Uterus (tissue), 4 donors: ENCODE measurements around the gene BACH1. TPM values are rescaled to one million over a fixed set of nuclear protein-coding genes. Genes with fewer than 3 reads are reported as not detected.

Source experiments
- DNase-seq, 2 donors: peaks; one replicate each; pipeline ENCODE4 v3.0.0-alpha.2; 2019 to 2020
- H3K27ac ChIP-seq, 2 donors: fragments of 200-600 bp; sonication (generic); 1 replicate in 1 of 2; 2 replicates in 1 of 2; pipeline ENCODE4 v1.5.1; 2016 to 2018
- H3K27me3 ChIP-seq, 2 donors: fragments of 200-600 bp; sonication (generic); one replicate each; pipeline ENCODE4 v1.5.1; 2018 to 2019; ENCODE audit warnings: control low read depth in 1 of 2
- H3K36me3 ChIP-seq, 2 donors: fragments of 200-600 bp; sonication (generic); one replicate each; pipeline ENCODE4 v1.5.1; 2019; ENCODE audit warnings: control low read depth in 1 of 2
- H3K4me1 ChIP-seq, 2 donors: fragments of 200-600 bp; sonication (generic); one replicate each; pipeline ENCODE4 v1.5.1; 2018 to 2019; ENCODE audit warnings: control low read depth in 1 of 2
- H3K4me3 ChIP-seq, 2 donors: fragments of 200-600 bp; sonication (generic); 1 replicate in 1 of 2; 2 replicates in 1 of 2; pipeline ENCODE4 v1.5.1; 2018 to 2019; ENCODE audit warnings: mild to moderate bottlenecking in 1 of 2
- H3K9me3 ChIP-seq, 2 donors: fragments of 200-600 bp; sonication (generic); one replicate each; pipeline ENCODE4 v1.5.1; 2019; ENCODE audit warnings: control low read depth in 1 of 2
- CTCF ChIP-seq, 4 experiments: fragments of 200-600 bp in 2 of 4; fragments of 450-650 bp in 2 of 4; sonication (generic) in 2 of 4; IDR thresholded peaks; one replicate each; pipeline ENCODE4 v1.5.1; 2016 to 2019; ENCODE audit warnings: antibody characterized with exemption in 4 of 4, mild to moderate bottlenecking in 2 of 4, moderate library complexity in 1 of 4
- POLR2A ChIP-seq, 2 donors: fragments of 450-650 bp; IDR thresholded peaks; one replicate each; pipeline ENCODE4 v1.6.1; 2016; ENCODE audit warnings: antibody characterized with exemption in 2 of 2, mild to moderate bottlenecking in 1 of 2, moderate library complexity in 1 of 2
- intact Hi-C: fragments of 100-400 bp; cut with DNase I; formaldehyde crosslinking; loops from one replicate; pipeline ENCODE4 v1.15.1; 2023; ENCODE audit warnings: low total_unique reads
- total RNA-seq, 4 donors: library from RNA; depleted of rRNA in 3 of 4; stranded (reverse); fragments of >200 nt in 3 of 4; gene quantifications; one replicate each; pipeline versions ENCODE4 v1.1.0 to v1.2.4, GENCODE V29; 2014 to 2023
- donor health status: DM: yes; HTN: yes; CAD: no.

BACH1 gene
- total RNA-seq, 4 donors from 2014 or later, result 52.9 to 107 (median 79.1) TPM

DNA sequence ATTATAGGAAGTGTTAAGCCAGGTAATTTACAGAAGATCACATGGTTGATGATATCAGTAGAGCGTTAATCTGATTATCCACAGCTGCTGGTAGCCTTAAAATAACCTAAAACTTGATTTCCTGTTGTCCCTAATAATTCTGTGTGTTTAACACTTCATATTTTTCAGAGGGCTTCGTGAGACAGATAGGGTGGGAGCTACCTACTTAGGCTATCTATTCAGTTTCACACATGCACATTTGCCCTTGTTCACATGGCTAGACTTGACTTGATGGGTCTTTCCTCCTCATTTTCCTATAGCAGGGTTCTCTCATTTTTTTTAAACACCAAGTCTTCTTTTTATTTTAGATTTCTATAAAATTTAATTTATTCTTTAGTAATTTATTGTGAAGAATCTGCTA, 11.0 kb downstream of the BACH1 start:
- no peaks in the 10 kb centered on the region for H3K27me3 ChIP-seq

GRCh38 chr21:29311802-29312201, 13.1 kb downstream of the BACH1 start:
- intact Hi-C loops, result no loop called here
- Histone ChIP-seq H3K36me3 (no peaks in the 10 kb centered on the region), H3K27ac (no peak overlapping the region), H3K27me3 (no peaks in the 10 kb centered on the region), H3K4me3 (no peak overlapping the region), H3K9me3 (no peaks in the 10 kb centered on the region), H3K4me1 (peaks cover 0 to 5% of the 10 kb centered on the region in 2 donors)
- DNase-seq, result no peak
- TF ChIP-seq POLR2A (IDR thresholded peaks at IDR 0.05), result no peak
- TF ChIP-seq CTCF (IDR thresholded peaks at IDR 0.05), result no peak

More for the DNA sequence above, 11.0 kb downstream of the BACH1 start:
- TF ChIP-seq CTCF (IDR thresholded peaks at IDR 0.05) (no peak), POLR2A (IDR thresholded peaks at IDR 0.05) (no peak)
- no peaks in the 10 kb centered on the region for H3K9me3 ChIP-seq
- DNase-seq, result no peak
- H3K4me3 ChIP-seq, result no peak overlapping the region
- intact Hi-C loops, result no loop called here
- no peak overlapping the region for H3K27ac ChIP-seq
- H3K36me3 ChIP-seq, result no peaks in the 10 kb centered on the region
- H3K4me1 ChIP-seq, result peaks cover 0 to 8% of the 10 kb centered on the region in 2 donors

DNA sequence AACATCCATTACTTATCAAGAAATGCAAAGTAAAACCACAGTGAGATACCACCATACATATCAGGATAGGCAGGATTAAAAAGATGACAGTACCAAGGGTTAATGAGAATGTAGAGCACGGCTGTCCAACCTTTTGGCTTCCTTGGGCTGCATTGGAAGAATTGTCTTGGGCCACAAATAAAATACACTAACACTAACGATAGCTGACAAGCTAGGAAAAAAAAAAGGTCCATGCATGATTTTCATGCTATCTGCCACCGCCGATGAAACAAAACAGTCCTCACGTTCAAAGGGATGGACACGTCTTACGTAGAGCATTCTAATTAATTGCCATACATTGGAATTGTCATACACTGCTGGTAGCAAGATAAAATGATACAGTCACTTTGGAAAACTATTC, 14.3 kb downstream of the BACH1 start:
- H3K27me3 ChIP-seq, result no peaks in the 10 kb centered on the region
- no peak for DNase-seq
- TF ChIP-seq CTCF (IDR thresholded peaks at IDR 0.05) (no peak), POLR2A (IDR thresholded peaks at IDR 0.05) (no peak)
- intact Hi-C loops, result no loop called here
- no peaks in the 10 kb centered on the region for H3K9me3 ChIP-seq
- H3K27ac ChIP-seq, result no peak overlapping the region
- H3K4me1 ChIP-seq, result peaks cover 0 to 5% of the 10 kb centered on the region in 2 donors
- no peaks in the 10 kb centered on the region for H3K36me3 ChIP-seq
- H3K4me3 ChIP-seq, result no peak overlapping the region

- Histone ChIP-seq H3K4me1 (peaks cover 0 to 5% of the 10 kb centered on the region in 2 donors), H3K4me3 (no peak overlapping the region), H3K9me3 (no peaks in the 10 kb centered on the region), H3K36me3 (no peaks in the 10 kb centered on the region), H3K27me3 (no peaks in the 10 kb centered on the region), H3K27ac (no peak overlapping the region)
- no peak for DNase-seq
- intact Hi-C loops, result no loop called here
- TF ChIP-seq POLR2A (IDR thresholded peaks at IDR 0.05) (no peak), CTCF (IDR thresholded peaks at IDR 0.05) (no peak)
Measured at GRCh38 chr21:29313662-29314408, 15.1 kb downstream of the BACH1 start.

DNA sequence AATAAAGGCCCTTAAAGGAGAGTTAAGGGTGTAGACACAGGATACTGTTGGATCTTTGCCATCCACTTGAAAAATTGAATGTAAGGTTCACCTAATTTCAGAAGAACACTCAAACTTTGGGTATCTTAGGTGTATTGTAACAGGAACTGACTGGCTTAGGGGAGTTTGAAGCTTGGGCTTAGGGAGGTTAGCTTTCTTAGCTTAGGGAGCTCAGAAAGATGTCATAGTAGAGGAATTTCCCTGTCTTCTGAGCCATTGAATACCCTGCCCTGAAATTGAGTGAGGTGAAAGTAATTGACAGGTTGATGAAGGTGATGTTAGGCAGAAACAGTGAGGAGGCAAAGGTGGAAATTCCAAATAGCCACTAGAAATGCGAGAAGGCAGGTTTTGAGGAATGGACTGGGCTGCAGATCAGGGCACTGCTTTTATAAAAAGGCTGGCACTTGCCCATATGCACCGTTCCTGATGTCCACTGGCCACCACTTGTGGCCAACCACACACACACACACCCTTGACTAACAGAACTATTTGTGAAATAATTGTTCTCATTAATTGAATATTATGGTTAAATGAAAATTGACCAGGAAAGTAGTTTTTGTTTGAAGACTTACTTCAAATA, 16.5 kb downstream of the BACH1 start:
- Histone ChIP-seq H3K36me3 (no peaks in the 10 kb centered on the region), H3K27me3 (no peaks in the 10 kb centered on the region), H3K27ac (no peak overlapping the region), H3K4me3 (no peak overlapping the region), H3K9me3 (no peaks in the 10 kb centered on the region), H3K4me1 (peaks cover 0 to 5% of the 10 kb centered on the region in 2 donors)
- TF ChIP-seq CTCF (IDR thresholded peaks at IDR 0.05), result no peak
- no peak for TF ChIP-seq POLR2A (IDR thresholded peaks at IDR 0.05)
- intact Hi-C loops, result no loop called here
- no peak for DNase-seq
